ENCODE measurements around the gene CDK5RAP2.

GRCh38 chr9:120392711-120393110 lies 187.3 kb downstream of the CDK5RAP2 start:
- TF ChIP-seq POLR2A (IDR thresholded peaks at IDR 0.05) = no peak
- TF ChIP-seq, protein P1, sequence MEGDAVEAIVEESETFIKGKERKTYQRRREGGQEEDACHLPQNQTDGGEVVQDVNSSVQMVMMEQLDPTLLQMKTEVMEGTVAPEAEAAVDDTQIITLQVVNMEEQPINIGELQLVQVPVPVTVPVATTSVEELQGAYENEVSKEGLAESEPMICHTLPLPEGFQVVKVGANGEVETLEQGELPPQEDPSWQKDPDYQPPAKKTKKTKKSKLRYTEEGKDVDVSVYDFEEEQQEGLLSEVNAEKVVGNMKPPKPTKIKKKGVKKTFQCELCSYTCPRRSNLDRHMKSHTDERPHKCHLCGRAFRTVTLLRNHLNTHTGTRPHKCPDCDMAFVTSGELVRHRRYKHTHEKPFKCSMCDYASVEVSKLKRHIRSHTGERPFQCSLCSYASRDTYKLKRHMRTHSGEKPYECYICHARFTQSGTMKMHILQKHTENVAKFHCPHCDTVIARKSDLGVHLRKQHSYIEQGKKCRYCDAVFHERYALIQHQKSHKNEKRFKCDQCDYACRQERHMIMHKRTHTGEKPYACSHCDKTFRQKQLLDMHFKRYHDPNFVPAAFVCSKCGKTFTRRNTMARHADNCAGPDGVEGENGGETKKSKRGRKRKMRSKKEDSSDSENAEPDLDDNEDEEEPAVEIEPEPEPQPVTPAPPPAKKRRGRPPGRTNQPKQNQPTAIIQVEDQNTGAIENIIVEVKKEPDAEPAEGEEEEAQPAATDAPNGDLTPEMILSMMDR (IDR thresholded peaks at IDR 0.05) = no peak
- no peak for TF ChIP-seq EP300 (IDR thresholded peaks at IDR 0.05)
- TF ChIP-seq POLR2AphosphoS5 (IDR thresholded peaks at IDR 0.05) = no peak
